Sigmoid colon (tissue), 7 donors: ENCODE results near the gene TBC1D22A. TPM values are rescaled to one million over a fixed set of nuclear protein-coding genes. Genes with fewer than 3 reads are reported as not detected.

Source experiments
- DNase-seq: peaks from one replicate; pipeline ENCODE4 v3.0.0-alpha.2; 2019
- H3K27ac ChIP-seq, 4 donors: fragments of 200-600 bp; sonication (generic); one replicate each; pipeline ENCODE4 v1.5.1; 2016 to 2019; ENCODE audit warnings: mild to moderate bottlenecking in 1 of 4
- H3K27me3 ChIP-seq, 3 donors: fragments of 200-600 bp; sonication (generic); one replicate each; pipeline ENCODE4 v1.5.1; 2019; ENCODE audit warnings: mild to moderate bottlenecking in 1 of 3
- H3K36me3 ChIP-seq, 4 donors: fragments of 200-600 bp; sonication (generic); one replicate each; pipeline ENCODE4 v1.5.1; 2016 to 2019
- H3K4me1 ChIP-seq, 4 donors: fragments of 200-600 bp; sonication (generic); one replicate each; pipeline ENCODE4 v1.5.1; 2017 to 2019
- H3K4me3 ChIP-seq, 4 donors: fragments of 200-600 bp; sonication (generic); one replicate each; pipeline ENCODE4 v1.5.1; 2017 to 2019; ENCODE audit warnings: mild to moderate bottlenecking in 2 of 4, moderate library complexity in 1 of 4
- H3K9me3 ChIP-seq, 4 donors: fragments of 200-600 bp in 3 of 4; sonication (generic) in 3 of 4; one replicate each; pipeline versions ENCODE4 v1.5.1 to v1.6.1; 2013 to 2019
- EP300 ChIP-seq, 4 donors: sonication (generic); formaldehyde crosslinking; IDR thresholded peaks; one replicate each; pipeline ENCODE4 v1.6.1; 2017; ENCODE audit warnings: antibody characterized with exemption in 4 of 4
- POLR2A ChIP-seq, 2 donors: fragments of 450-650 bp; IDR thresholded peaks; one replicate each; pipeline ENCODE4 v1.6.1; 2016; ENCODE audit warnings: antibody characterized with exemption in 2 of 2, mild to moderate bottlenecking in 2 of 2, moderate library complexity in 2 of 2
- POLR2AphosphoS5 ChIP-seq, 4 donors: sonication (generic); formaldehyde crosslinking; IDR thresholded peaks; one replicate each; pipeline ENCODE4 v1.6.1; 2017; ENCODE audit warnings: antibody characterized with exemption in 4 of 4
- WGBS, 2 donors: extraction: QIAGEN DNeasy Blood & Tissue Kit; methylation state at CpG; one replicate each; pipeline ENCODE4 v1.1.7; 2013; 5-methylcytosine and 5-hydroxymethylcytosine counted together
- intact Hi-C: fragments of 100-400 bp; cut with DNase I; formaldehyde crosslinking; loops from one replicate; pipeline ENCODE4 v1.15.1; 2023
- polyA plus RNA-seq, 3 donors: library from polyadenylated mRNA; stranded (reverse); fragments of 200-250 nt; gene quantifications; one replicate each; pipeline ENCODE4 v1.2.3, GENCODE V29; 2013
- total RNA-seq, 4 donors: library from RNA; depleted of rRNA; stranded (reverse); fragments of >200 nt; gene quantifications; one replicate each; pipeline ENCODE4 v1.1.0, GENCODE V29; 2016
- TF ChIP-seq, protein P1 (sequence below), 4 experiments: fragments of 450-650 bp in 3 of 4; fragments of 200-600 bp in 1 of 4; IDR thresholded peaks; one replicate each; pipeline ENCODE4 v1.5.1; 2016 to 2019; ENCODE audit warnings: antibody characterized with exemption in 4 of 4, mild to moderate bottlenecking in 3 of 4, moderate library complexity in 2 of 4
- donor health status: healthy with polysubstance abuse.
- donor health status: Bipolar disorder and iron deficiency.
- donor health status: healthy.

The TBC1D22A gene
- total and polyA plus RNA-seq, 7 donors: 13.6 to 34.6 (median 14.3) TPM

DNA sequence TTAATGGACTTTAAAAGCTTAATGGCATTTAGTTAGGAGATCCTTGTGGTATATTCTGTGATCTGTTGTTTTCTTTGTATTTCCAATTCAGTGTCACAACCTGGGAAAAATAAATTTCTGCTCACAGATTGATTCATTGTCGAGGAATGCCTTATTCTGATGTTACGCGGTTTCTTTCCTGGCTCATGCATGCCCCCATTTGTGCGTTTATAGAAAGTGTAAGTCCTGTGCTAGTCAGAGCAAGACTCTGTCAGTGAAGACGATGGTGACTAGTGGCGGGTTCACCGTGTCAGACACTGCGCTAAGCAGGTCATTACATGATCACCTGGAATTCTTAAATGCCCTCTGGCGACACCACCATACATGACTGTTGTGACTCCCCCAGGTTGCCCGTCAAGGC, 169.4 kb downstream of the TBC1D22A start:
- Histone ChIP-seq H3K36me3 (no peaks in the 10 kb centered on the region), H3K27ac (no peak overlapping the region), H3K4me3 (no peak overlapping the region), H3K4me1 (no peaks in the 10 kb centered on the region), H3K27me3 (no peaks in the 10 kb centered on the region), H3K9me3 (no peaks in the 10 kb centered on the region)
- intact Hi-C loops: no loop called here
- TF ChIP-seq POLR2AphosphoS5 (IDR thresholded peaks at IDR 0.05) (no peak), EP300 (IDR thresholded peaks at IDR 0.05) (no peak), POLR2A (IDR thresholded peaks at IDR 0.05) (no peak)
- TF ChIP-seq, protein P1, sequence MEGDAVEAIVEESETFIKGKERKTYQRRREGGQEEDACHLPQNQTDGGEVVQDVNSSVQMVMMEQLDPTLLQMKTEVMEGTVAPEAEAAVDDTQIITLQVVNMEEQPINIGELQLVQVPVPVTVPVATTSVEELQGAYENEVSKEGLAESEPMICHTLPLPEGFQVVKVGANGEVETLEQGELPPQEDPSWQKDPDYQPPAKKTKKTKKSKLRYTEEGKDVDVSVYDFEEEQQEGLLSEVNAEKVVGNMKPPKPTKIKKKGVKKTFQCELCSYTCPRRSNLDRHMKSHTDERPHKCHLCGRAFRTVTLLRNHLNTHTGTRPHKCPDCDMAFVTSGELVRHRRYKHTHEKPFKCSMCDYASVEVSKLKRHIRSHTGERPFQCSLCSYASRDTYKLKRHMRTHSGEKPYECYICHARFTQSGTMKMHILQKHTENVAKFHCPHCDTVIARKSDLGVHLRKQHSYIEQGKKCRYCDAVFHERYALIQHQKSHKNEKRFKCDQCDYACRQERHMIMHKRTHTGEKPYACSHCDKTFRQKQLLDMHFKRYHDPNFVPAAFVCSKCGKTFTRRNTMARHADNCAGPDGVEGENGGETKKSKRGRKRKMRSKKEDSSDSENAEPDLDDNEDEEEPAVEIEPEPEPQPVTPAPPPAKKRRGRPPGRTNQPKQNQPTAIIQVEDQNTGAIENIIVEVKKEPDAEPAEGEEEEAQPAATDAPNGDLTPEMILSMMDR (IDR thresholded peaks at IDR 0.05): no peak
- WGBS, 2 donors: 97% methylated on average over 10 of the region's 10 CpGs
- no peak for DNase-seq

DNA sequence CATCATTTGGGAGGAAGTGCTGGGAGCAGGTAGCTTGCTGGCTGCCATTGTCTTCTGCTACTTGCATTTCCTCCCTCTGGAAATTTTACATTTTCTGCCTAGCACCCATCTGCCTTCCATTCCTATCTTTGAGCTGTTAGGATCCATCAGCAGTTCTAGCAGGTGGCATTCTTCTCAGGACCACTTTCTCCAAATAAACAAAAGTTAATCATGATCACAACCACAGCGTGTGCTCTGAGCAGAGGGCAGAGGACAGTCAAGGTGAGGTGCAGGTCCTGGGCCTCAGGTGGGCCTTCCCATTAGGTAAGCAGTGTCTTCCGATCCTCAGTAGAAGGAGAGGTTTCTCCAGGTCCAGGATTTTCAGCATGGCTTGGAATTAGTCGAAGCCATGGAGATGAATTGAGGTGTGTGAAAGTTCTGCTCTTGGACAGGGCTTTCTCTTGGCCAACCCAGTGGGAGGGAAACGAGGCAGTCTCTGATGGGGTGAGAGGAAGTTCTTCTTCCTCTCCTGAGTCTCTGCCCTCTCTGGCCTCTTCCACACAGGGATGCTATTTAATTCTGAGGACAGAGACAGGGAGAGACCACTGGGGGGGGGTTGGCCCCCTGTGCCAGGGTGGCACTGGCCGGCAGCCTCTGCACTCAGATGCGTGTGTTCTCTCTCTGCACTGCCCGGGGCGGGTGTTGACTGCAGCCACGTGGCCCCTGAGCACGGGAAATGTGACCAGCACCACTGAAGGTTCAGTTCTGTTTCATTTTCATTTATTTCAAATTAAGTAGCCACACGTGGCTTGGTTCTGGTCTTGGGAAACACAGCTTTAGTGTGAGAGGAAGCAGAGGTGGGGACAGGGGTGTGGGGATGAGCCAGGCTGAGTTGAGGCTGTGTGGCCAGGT, 170.8 kb downstream of the TBC1D22A start:
- intact Hi-C loops: no loop called here
- WGBS, 2 donors: 91 to 95% methylated on average over 11 of the region's 11 CpGs
- no peaks in the 10 kb centered on the region for H3K4me1 ChIP-seq

DNA sequence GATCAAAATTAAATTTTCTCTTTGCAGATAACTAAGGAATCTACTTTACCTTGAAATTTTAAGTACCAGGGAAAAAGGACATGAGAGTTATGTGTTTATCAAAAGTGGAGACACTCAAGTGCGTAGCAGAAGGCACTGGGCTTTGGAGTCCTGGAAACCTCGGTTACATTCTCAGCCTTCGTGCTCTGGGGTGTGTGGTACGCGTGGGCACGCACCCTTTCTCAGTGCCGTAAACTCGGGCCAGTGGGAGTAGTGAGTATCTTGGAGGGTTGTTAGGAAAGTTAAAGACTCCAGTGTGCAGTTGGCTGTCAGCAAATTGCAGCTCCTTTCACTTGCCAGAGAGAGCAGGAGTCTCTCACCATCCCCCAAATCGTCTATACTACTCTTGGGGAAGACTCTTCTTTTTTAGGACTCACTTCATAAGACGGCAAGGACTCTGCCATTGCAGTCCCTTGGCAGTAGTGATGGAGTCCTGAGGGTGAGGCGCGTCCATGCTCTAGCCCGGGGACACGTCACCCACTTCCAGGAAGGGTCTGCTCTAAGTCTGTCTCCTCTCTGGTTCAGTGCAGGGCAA, 171.8 kb downstream of the TBC1D22A start:
- H3K4me3 ChIP-seq: no peak overlapping the region
- no peaks in the 10 kb centered on the region for H3K9me3 ChIP-seq
- no peak overlapping the region for H3K27ac ChIP-seq
- intact Hi-C loops: no loop called here
- 96 to 97% methylated on average over 14 of the region's 14 CpGs for WGBS, 2 donors
- no peak for TF ChIP-seq POLR2A (IDR thresholded peaks at IDR 0.05)
- TF ChIP-seq, protein P1 (IDR thresholded peaks at IDR 0.05): no peak
- TF ChIP-seq EP300 (IDR thresholded peaks at IDR 0.05): no peak
- no peak for TF ChIP-seq POLR2AphosphoS5 (IDR thresholded peaks at IDR 0.05)
- H3K4me1 ChIP-seq: no peaks in the 10 kb centered on the region
- H3K36me3 ChIP-seq: no peaks in the 10 kb centered on the region
- no peak for DNase-seq
- no peaks in the 10 kb centered on the region for H3K27me3 ChIP-seq

More for the DNA sequence above, 170.8 kb downstream of the TBC1D22A start:
- Histone ChIP-seq H3K27me3 (no peaks in the 10 kb centered on the region), H3K9me3 (no peaks in the 10 kb centered on the region), H3K4me3 (no peak overlapping the region), H3K27ac (no peak overlapping the region), H3K36me3 (no peaks in the 10 kb centered on the region)
- TF ChIP-seq POLR2AphosphoS5 (IDR thresholded peaks at IDR 0.05) (no peak), POLR2A (IDR thresholded peaks at IDR 0.05) (no peak), EP300 (IDR thresholded peaks at IDR 0.05) (no peak)
- TF ChIP-seq, protein P1 (IDR thresholded peaks at IDR 0.05): no peak
- DNase-seq: no peak

DNA sequence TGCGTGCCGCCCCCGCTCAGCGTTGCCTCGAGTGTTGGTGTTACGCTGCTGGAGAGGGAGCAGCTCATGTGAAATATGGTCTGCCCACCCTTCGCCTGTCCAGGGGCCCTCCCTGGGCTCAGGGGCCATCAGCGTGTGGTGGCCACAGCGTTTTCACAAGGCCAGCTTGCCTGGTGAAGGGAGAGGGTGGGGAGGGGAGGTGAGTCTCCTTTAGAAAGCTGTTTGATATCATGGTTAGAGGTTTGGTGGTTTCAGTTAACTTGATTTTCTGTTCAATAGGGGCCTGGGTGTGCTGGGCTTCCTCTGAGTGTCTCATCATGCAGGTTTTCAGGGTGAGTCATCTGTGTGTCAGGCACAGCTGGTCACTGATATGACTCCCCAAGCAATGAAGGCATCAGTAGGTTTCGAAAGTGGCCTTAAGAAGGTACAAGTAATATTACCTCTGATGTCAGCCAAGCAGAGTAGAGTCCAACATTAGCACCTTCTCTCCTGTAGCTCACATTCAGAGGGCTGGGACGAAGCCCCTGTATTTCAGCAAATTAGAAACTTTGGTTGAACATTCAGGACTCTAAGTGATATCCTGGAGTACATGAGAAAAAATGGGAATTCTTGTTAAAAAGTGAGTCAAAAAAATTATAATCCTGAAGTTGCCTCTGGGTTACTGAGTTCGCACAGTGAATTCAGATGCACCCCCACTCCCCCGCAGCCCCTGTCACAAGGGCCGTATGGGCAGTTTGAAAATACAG, 172.5 kb downstream of the TBC1D22A start:
- Histone ChIP-seq H3K9me3 (no peaks in the 10 kb centered on the region), H3K36me3 (no peaks in the 10 kb centered on the region), H3K27me3 (no peaks in the 10 kb centered on the region), H3K27ac (no peak overlapping the region), H3K4me3 (no peak overlapping the region), H3K4me1 (no peaks in the 10 kb centered on the region)
- no peak for DNase-seq
- intact Hi-C loops: no loop called here
- TF ChIP-seq, protein P1 (IDR thresholded peaks at IDR 0.05): no peak
- no peak for TF ChIP-seq EP300 (IDR thresholded peaks at IDR 0.05)
- no peak for TF ChIP-seq POLR2AphosphoS5 (IDR thresholded peaks at IDR 0.05)
- TF ChIP-seq POLR2A (IDR thresholded peaks at IDR 0.05): no peak
- WGBS, 2 donors: 89 to 90% methylated on average over 14 of the region's 14 CpGs
